Cardiac septum (tissue), 1 donor: ENCODE results near the gene PIM1. TPM values are rescaled to one million over a fixed set of nuclear protein-coding genes. Genes with fewer than 3 reads are reported as not detected.
A peak's percentile ranks its signal among the peaks of the same experiment; 100 is the strongest.

ENCODE experiments used
- DNase-seq: peaks from one replicate; pipeline ENCODE4 v3.0.0-alpha.2; 2020; ENCODE audit warnings: low spot score
- intact Hi-C: fragments of 100-400 bp; cut with DNase I; formaldehyde crosslinking; loops from one replicate; pipeline ENCODE4 v1.14.0; 2022
- total RNA-seq: library from RNA; stranded (reverse); fragmentation: NEBNext Ultra II Directional; extraction: Animal tissue kit (Norgen Biotek cat#: 25700); gene quantifications from one replicate; pipeline ENCODE4 v1.2.1, GENCODE V29; 2021
- donor health status: DM: no; HTN: no; CAD: no.

PIM1 gene
- total RNA-seq, 1 donor from 2014 or later, result 16.6 TPM

DNA sequence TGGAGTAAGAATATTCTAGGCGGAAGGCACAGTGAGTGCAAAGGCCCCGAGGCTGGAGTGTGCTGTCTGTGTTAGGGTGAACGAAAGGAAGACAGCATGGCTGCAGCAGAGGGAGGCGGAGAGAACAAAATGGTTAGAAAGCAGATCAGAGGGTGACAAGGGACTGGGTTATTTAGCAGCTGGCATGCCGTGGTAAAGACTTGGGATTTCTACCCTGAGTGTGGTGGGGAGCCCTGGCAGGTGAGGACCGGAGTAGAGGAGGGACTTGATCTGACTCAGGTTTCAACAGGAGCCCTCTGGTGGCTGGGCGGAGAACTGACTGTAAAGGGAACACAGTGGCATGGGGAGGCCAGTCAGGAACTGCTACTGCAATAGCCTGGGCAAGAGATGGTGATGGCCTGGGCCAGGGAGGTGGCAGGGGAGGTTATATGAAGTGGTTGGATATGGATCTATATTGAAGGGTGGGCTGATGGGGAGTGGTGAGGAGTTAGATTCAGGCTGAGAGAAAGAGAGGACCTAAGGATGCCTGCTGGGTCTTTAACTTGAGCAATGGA lies 38.0 kb downstream of the PIM1 start:
- DNase-seq, result peak; percentile 94
- intact Hi-C loops, result loop anchor here (5.0 to 10.0 kb wide), 2 partner anchors 36 to 313 kb away; partner anchors contain the start of gene PIM1

- DNase-seq, result no peak
- intact Hi-C loops, result loop anchor here (5.0 to 10.0 kb wide), 2 partner anchors 36 to 314 kb away; partner anchors contain the start of gene PIM1
Observed at GRCh38 chr6:37208793-37209192, 38.8 kb downstream of the PIM1 start.

- intact Hi-C loops, result loop anchor here (2.0 to 10.0 kb wide), 4 partner anchors 37 to 445 kb away; partner anchors contain the start of gene PIM1
- DNase-seq, result no peak
Observed at GRCh38 chr6:37209461-37210205, 39.7 kb downstream of the PIM1 start.

GRCh38 chr6:37210313-37210968 lies 40.5 kb downstream of the PIM1 start:
- no peak for DNase-seq
- intact Hi-C loops, result loop anchor here (2.0 to 10.0 kb wide), 2 partner anchors 192 to 446 kb away; no protein-coding TSS in a partner anchor

DNA sequence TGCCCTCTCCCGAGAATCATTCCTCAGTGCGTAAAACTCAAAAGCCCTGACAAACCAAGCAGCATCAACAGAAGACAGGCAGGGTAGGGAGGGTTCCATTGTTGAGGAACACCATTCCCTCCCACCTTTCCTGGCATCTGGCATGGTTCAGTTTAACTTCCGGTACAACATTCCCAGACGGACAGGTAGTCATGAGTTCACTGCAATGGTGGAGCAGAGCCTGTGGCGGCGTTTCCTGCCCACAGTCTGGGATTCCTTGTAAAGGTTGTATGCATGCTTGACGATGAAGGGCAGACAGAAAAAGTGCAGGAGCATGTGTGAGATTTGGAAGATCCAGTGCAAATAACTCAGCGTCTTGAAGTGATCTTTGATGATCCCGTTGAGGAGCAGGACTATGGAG lies 42.3 kb downstream of the PIM1 start:
- intact Hi-C loops, result loop anchor here (10.0 kb wide), 1 partner anchor 447 kb away; no protein-coding TSS in a partner anchor
- no peak for DNase-seq

GRCh38 chr6:37218061-37218460 lies 48.1 kb downstream of the PIM1 start:
- intact Hi-C loops, result loop anchor here (10.0 kb wide), 1 partner anchor 453 kb away; no protein-coding TSS in a partner anchor
- no peak for DNase-seq

DNA sequence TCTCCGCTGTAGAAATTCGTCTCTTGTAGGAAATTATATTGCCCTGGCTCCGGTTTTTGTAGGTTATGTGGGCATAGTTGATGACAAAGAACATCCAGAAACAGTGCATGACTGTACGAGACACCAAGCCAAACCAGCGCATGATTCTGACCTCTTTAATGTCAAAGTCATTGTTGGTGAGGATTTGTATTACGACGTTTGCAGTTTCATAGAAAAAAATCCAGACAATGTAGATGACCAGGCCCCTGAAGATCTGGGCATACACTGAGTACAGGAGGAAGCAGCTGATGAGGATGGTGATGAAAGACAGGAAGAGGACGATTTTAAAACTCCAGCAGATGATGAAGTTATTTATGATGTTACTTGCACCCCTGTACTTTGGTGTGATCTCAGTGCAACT lies 48.6 kb downstream of the PIM1 start:
- intact Hi-C loops, result loop anchor here (10.0 kb wide), 1 partner anchor 454 kb away; no protein-coding TSS in a partner anchor
- no peak for DNase-seq

DNA sequence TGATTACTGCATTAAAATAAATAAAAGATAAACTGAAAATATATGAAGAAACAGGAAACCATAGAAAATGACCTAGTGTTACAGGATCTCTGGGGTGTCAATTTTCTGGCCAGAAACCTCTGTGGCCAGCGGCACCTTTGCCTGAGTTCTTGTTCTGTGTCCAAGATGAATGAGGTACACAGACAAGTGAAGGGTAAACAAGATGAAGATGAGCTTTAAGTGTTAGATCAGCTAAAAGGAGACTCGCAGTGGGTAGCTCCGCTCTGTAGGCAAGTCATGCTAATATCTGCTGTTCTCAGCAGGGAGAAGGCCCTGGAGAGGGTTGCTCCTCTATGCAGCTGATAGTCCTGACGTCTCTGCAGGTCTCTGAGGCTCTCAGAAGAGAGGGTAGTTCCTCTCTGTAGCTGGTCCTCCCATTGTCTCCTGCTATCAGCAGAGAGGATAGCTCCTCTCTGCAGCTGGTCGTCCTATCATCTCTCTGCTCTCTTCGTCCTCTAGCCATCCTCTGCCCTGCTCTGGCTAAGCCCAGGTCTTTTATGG lies 51.7 kb downstream of the PIM1 start:
- no peak for DNase-seq
- intact Hi-C loops, result no loop called here

DNA sequence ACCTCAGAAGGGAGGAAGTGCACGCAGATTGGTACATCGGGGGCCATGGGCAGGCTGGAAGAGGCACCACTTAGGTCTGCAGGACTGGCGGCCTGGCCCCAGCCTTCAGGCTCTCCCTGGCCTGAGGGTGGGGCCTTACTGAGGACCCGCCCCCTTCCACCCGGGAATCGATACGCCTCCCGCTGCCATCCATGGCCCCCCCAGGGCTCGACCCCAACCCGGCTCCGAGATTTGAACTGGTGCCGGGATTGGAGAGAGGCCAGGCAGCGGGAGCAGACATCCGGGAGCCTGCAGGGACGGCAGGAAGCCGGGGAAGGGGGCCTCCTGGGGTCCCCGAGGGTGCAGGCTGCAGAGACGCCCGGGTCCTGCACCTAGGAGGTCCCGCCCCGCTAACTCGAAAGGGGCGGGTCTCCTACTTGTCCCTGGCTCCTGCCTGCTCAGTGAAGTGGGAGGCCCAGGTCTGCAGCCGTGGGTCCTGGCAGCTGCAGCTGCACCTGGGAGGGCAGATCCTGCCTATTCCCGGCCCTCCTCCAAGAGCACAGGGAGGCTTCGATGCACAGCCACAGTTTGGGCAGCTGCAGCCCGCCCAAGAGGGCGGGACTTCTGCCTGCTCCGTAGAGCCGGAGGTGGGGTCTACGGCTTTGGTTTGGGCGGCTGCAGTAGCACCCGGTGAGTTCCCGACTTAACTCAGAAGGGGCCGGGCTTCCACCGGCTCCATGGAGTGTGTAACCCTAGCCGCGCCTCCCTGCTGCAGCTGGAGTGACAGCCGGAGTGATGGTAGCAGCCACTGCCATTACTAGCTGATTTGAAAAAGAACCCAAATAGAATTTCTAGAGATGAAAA lies 52.4 kb downstream of the PIM1 start:
- DNase-seq, result peak; percentile 88
- intact Hi-C loops, result no loop called here

GRCh38 chr6:37222992-37223391 lies 53.0 kb downstream of the PIM1 start:
- no peak for DNase-seq
- intact Hi-C loops, result no loop called here

Other genes with a start within 250 kb of the PIM1 start
- gene PI16, start 215.4 kb upstream of the PIM1 start, total RNA-seq, result 11.9 TPM
- gene MTCH1, start 184.0 kb upstream of the PIM1 start, total RNA-seq, result 139 TPM
- 2.3 TPM for gene FGD2, start 164.5 kb upstream of the PIM1 start, total RNA-seq
- gene TBC1D22B, start 87.6 kb downstream of the PIM1 start, total RNA-seq, result 9.1 TPM
- gene TMEM217, start 88.0 kb downstream of the PIM1 start, total RNA-seq, result 1.0 TPM
- 13.2 TPM for gene RNF8, start 183.8 kb downstream of the PIM1 start, total RNA-seq